GDM1 (cell line): ENCODE measurements around the gene KIF6.
"Not testable (repeated sequence)": the region's sequence is repeated elsewhere in the genome, so short reads cannot be mapped to it uniquely, and the experiment has no call there.

Experiments used
- DNase-seq: peaks from one replicate; lab custom pipeline; 2025; lab: John Stamatoyannopoulos, UW

The KIF6 gene

GRCh38 chr6:39496915-39497314 is 228.3 kb downstream of the KIF6 start:
- no peak for DNase-seq

- DNase-seq: no peak
Measured at GRCh38 chr6:39496456-39496855, 228.8 kb downstream of the KIF6 start.

- no peak for DNase-seq
Measured at GRCh38 chr6:39495640-39496039, 229.6 kb downstream of the KIF6 start.

GRCh38 chr6:39494998-39495397 is 230.2 kb downstream of the KIF6 start:
- DNase-seq: no peak

GRCh38 chr6:39493777-39494176 is 231.4 kb downstream of the KIF6 start:
- no peak for DNase-seq

GRCh38 chr6:39493174-39493573 is 232.0 kb downstream of the KIF6 start:
- DNase-seq: no peak

GRCh38 chr6:39490108-39490507 is 235.1 kb downstream of the KIF6 start:
- DNase-seq: no peak

GRCh38 chr6:39488255-39488879 is 236.8 kb downstream of the KIF6 start:
- DNase-seq: no peak

GRCh38 chr6:39484276-39484675 is 240.9 kb downstream of the KIF6 start:
- no peak for DNase-seq

GRCh38 chr6:39479819-39480218 is 245.4 kb downstream of the KIF6 start:
- not testable (repeated sequence) for DNase-seq

- no peak for DNase-seq
Measured at GRCh38 chr6:39476670-39477069, 248.5 kb downstream of the KIF6 start.

GRCh38 chr6:39476151-39476550 is 249.1 kb downstream of the KIF6 start:
- DNase-seq: no peak

GRCh38 chr6:39471954-39472659 is 253.1 kb downstream of the KIF6 start:
- no peak for DNase-seq

GRCh38 chr6:39470506-39470905 is 254.7 kb downstream of the KIF6 start:
- DNase-seq: no peak

- no peak for DNase-seq
Measured at GRCh38 chr6:39468385-39468784, 256.8 kb downstream of the KIF6 start.

GRCh38 chr6:39466631-39467030 is 258.6 kb downstream of the KIF6 start:
- no peak for DNase-seq

GRCh38 chr6:39465539-39465938 is 259.7 kb downstream of the KIF6 start:
- no peak for DNase-seq

- DNase-seq: no peak
Measured at GRCh38 chr6:39464067-39464466, 261.1 kb downstream of the KIF6 start.

- DNase-seq: no peak
Measured at GRCh38 chr6:39453956-39454524, 271.2 kb downstream of the KIF6 start.

- no peak for DNase-seq
Measured at GRCh38 chr6:39453241-39453640, 272.0 kb downstream of the KIF6 start.

GRCh38 chr6:39452306-39453145 is 272.7 kb downstream of the KIF6 start:
- DNase-seq: no peak

- no peak for DNase-seq
Measured at GRCh38 chr6:39451831-39452230, 273.4 kb downstream of the KIF6 start.

GRCh38 chr6:39449022-39449421 is 276.2 kb downstream of the KIF6 start:
- DNase-seq: no peak
